ENCODE data around the gene AUTS2.

The AUTS2 gene

DNA sequence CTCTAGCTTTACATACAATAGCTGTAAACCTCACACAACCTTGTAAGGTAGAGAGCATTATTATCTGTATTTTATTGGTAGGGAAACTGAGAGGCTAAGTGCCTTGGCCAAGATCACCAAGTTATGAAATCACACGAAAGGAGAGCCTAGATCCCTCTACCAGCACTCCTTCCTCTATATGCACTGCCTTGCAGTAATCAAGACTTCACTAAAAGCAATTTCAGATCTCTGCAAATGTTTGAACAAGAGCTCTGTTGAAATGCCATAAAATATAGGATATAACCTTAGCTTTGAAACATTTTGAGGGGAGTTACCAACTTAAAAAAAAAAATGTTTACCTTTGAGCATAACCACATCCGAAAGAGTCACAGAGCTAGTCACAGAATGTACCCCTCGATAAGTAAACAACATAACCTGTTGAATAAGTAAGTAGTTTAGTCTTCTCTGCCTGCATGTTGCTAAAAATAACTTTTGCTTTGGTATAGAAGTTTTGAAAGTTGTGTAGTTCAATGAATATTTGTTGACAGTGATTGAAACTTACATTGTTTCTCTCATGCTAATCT is 709.4 kb downstream of the AUTS2 start:
- no peak for DNase-seq (ENCODE audit: low spot score)

DNA sequence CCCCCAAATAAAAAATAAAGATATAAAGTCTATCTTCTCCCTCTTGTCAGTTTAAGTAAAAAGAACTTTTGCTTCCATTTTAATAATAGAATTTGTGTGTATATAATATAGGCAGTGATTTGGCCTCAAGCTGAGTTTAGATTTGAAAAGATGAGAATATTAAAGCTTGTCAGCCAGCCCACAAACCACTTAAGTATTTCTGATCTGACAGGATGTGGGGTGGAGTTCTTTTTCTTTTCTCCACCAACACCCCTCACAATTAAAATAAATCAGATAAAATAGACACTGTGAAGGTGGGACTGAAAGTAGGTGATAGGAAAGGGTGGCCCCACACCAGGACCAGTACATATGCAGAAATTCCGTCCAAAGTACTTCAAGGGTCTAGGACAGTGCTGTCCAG is 714.1 kb downstream of the AUTS2 start:
- DNase-seq (ENCODE audit: low spot score): no peak

DNA sequence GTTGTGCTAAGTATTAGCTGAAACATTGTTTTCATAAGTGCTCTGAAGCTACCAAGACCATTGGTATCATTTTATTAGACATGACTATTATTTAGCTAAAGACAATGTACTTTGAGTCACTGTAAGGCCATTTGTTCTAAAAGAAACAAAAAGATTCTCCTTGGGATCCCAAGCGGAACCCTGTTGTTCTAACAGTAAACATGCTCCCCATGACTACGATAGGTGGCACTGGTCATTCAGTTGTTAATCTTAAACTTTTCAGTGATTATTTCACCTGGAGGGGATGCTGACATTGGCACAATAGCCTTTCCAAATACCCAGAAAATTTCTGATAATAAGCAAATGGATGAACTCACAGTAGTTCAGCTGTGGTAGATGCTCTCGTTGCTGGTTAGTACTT is 715.0 kb downstream of the AUTS2 start:
- no peak for DNase-seq (ENCODE audit: low spot score)

DNA sequence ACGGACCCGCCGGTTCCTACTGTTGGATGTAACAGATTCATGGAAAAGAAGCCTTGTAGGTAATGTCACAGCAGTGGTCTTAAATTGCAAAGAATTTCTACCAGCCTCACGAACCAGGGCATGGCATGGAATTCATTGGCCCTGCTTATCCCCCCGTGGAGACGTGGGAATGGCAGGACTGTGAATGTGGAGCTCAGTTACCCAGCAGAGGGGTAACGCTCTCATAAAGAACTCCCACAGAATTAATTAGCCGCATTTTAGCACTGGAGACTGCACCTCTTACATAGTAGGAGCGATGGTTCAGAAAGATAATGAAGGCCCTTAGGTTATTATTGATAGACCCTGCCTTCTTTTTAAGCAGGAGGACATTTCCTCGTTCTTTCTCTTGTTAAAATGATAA is 715.4 kb downstream of the AUTS2 start:
- no peak for DNase-seq (ENCODE audit: low spot score)

DNA sequence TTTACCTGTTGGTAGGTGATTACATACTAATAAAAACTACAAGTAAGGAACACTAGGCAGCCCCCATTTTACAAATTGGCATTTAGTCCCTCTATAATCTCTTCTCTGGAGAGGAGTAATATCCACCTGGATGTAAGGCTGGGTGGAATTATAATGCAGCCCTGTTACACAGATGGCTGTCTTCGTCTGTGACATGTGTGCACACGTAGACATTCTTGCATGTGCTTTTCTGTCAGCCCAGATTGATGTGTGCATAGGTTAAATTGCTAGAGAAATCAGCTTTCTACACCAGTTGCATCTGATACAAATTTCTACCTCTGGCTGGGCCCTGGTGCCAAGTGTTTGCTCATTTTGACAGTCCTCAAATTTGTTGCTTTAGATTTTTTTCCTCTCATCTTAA is 715.9 kb downstream of the AUTS2 start:
- DNase-seq (ENCODE audit: low spot score): no peak

DNA sequence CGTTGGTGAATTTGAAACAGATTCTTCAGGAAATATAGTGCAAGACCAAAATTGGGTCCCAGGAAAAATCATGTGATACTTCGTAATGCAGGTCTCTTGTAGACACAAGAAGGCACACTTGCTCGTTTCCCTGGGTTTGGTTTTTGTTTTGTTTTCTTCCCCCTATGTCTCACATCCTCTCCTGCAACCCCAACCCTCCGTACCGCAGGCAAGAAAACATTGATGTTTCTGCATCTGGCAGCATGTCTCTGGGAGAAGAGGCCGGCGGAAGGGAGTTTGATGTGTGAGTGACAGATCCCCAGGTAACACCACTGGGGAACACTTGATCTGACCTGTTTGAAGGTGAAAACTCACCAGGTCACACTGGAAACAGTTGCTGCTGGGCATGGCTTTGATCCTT is 718.5 kb downstream of the AUTS2 start:
- no peak for DNase-seq (ENCODE audit: low spot score)

DNA sequence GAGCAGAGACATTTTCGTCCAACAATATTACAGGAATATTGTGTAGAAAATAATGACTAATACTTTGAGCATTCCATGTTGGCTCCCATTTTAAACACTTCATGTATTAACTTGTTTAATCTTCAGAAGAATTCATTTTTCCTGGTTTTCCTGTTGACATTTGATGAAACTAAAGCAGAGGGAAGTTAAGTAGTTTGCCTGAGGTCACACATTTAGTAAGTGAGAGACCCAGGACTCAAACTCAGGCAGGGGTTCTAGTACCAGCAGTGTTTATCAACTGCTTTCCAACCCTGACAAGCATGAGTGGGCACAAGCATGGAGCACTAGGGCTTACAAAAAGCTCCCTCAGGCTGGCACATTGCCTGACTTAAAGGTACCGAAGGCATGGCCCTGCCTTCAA is 719.1 kb downstream of the AUTS2 start:
- DNase-seq (ENCODE audit: low spot score): no peak

DNA sequence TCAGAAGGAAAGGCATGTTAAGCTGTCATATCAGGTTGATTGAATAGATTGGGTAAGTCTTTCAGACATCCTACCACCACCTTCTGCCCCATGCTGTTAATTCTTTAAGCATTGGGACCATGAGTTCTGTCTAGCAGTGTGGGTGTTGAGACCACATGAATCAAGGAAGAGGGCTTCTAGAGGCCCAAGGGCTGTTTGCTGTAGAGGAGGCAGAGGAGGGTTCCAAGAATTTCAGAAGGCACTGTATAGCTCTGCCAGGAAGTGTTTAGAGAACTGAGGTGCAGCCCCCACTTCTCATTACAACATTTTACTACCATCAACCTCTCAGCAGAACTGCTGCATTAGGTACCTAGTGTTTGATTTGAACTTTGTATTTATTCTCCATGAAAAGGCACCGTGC is 720.2 kb downstream of the AUTS2 start:
- no peak for DNase-seq (ENCODE audit: low spot score)

DNA sequence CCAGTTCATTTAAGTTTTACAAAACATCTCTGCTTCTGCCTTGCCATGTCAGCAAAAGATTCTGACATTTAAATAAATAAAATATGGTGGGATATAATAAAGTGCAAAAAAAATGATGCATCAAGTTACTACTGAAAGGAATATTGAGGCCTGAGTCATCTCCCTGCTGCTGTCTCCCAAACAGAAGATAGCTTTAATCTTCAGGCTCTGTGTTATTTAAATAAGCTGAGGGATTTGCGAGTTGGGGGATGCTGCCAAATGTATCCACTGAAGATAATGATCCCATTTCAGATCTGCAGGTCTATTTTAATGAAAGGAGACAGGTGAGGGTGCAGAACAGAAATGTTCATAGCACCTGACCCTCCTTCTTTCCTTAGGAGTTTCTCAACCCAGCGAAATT is 720.8 kb downstream of the AUTS2 start:
- peak; percentile 64 for DNase-seq (ENCODE audit: low spot score)

DNA sequence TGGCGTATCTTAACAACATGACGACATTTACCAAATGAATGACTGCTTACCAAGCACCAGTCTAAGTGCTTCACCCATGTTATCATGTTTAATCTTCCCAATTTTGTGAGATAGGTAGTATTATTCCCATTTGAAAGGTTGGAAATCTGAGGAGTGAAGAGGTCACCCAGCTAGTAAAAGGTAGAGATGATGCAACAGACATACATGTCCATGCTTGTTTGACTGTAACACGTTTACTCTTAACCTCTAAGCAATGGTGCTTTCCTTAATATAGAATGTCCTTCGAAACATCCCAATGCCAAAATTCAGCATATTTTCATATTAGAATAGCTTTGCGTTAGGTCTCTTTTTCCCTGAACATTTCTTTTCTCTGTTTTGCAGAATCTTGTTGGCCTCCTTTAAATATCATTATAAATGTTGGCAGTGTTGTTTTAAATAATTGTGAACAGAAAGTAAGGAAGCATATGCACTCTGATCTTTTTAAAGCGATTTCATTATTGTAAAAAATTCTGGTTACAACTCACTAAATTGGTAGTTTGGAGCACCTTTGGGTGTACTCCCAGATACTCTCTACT is 722.8 kb downstream of the AUTS2 start:
- no peak for DNase-seq (ENCODE audit: low spot score)

DNA sequence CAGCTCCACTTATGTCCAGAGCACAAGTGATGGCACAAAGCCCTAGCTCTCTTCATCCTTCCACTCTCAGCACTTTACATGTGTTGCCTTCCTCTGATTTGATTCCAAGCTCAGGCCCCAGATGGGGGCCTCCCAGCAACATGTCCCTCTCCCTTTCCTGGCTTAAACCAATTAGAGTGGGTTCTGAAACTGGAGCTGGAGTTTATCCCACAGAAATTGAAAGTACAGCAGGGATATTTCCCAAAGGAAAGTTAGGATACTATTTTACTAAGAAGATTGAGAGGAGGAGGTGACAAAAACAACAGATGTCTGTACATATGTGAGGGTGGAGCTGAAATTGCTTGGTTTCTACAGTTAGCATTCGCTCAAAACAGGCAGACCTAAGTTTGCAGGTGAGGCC is 724.6 kb downstream of the AUTS2 start:
- peak; percentile 79 for DNase-seq (ENCODE audit: low spot score)

DNA sequence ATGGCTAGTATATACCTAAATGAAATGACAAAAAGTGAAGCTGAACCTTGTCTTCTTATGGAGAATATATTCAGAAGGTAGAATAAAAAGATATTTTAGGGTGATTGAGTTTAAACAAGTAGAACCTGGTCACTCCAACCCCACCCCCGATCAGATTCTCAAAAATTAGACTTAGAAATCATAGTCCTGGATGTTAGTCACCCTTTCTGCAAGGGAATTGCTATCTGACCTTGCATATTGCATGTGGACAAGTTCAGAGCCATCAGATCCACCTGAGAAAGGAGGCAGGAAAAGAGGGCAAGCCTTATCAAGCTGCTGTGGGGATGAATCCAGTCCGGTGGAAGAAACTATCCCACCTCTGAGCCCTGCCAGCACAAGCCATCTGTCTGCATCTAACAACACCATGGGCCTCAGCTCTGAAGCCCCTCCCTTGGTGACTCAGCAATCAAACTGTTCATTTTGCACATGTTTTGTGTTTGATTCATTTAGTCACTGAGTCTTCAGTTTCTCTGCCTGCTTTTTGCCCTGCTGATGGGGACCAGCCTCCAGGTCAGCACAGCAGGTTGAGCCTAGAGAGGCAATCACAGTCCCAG is 727.3 kb downstream of the AUTS2 start:
- DNase-seq (ENCODE audit: low spot score): peak; percentile 79

DNA sequence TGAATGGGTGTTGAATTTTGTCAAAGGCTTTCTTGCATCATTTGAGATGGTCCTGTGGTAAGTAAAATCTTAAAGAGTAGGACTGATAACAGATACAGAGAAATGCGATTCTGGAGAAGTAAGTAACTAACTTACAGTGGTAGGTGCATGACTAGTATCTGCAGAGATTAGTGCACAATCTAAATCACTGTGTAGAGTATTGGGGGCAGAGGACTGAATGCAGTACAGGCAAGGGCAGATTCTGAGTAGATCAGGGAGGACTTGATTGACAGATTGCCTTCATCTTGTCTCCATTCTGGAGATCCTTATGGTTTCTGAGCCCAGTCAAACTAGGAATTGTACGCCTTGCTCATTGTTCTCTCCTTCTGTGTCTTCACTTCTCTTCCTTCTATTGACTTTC is 736.0 kb downstream of the AUTS2 start:
- no peak for DNase-seq (ENCODE audit: low spot score)

DNA sequence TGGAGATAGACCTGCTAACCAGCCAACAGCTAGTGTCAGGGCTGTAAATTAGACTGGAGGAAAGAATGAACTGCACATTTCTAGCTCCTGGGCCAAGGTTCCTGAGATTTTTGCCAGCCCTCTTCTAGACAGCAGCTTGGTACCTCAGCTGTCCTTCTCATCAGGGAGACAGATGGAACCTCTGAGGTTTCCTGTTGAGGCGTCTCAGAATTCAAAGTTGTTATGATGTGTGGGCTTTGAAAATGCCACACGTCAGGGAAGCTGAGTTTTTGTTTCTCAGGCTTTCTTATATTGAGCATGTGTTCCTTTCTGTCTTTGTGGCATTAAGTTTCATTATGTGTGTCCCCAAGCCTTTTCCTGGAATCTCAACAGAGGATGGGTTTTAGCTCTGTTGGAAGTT is 736.6 kb downstream of the AUTS2 start:
- no peak for DNase-seq (ENCODE audit: low spot score)

DNA sequence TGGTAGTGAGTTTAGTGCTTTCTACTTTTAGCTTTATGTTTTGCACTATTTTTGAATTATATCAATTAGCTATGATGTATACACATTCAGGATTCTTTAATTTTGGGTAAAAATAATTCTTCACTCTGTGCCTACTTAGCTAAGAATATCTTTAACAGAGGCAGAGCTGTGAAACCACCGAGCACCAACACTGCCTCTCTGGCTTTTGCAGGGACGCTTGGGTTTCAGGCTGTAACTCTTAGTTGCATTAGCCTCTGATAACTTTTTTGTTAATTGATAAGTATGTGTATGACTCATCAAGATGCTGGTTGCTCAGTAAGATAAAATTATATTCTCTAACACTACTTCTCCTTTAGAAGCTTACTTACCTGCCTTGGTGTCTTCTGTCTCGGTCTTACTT is 738.3 kb downstream of the AUTS2 start:
- no peak for DNase-seq (ENCODE audit: low spot score)

DNA sequence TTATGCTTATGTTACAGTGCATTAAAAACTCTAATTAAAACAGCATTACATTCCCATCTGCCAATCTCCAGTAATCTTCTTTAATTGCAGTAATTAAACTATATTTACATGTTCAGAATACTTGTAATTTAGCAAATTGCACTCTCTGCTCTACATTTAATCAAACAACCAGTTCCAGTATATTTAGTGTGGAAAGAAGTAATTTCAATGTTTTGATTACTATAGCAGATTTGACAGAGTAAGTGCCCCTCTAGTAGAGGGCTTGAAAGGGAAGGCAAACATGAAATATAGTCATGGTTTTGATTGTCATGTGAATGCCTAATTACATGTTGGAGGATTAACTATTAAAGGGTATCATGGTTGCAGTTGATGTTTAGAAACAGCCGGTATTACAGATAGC is 739.7 kb downstream of the AUTS2 start:
- DNase-seq (ENCODE audit: low spot score): no peak

DNA sequence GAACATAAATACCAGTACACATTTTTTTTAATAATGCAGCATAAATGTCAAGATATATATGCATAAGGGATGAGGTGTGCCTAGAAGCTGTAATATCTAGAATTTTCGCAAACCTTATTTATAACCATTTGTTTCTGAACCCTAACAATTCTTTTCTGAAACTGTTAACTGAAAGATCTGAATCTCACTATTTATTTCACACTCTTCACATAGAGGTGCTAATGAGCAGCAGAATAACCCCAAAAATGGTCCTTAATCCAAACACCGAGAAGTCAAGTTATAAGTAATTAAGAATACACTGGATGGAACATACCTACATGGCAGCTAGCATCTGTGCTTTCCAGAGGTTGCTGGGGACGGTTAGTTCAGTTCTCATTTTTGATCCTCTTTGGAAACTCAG is 742.0 kb downstream of the AUTS2 start:
- no peak for DNase-seq (ENCODE audit: low spot score)

DNA sequence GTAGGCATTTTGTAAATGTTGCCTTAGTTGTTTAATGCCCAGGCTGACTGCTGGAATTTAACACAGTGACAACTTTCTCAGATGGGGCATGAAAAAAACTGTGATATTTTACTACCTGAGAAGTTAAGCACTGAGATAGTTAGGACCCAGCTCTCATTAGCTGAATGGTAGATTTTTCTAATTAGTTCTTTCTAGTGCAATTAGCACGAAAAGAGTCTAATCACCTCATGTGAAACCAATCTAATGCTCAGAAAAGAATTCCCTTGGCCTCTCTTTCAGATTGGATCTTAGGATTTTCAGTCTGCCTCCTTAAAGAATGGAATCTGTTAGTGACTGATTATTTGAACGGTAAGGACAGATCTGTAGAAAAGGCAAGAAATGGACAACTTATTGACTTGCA is 743.2 kb downstream of the AUTS2 start:
- DNase-seq (ENCODE audit: low spot score): no peak

DNA sequence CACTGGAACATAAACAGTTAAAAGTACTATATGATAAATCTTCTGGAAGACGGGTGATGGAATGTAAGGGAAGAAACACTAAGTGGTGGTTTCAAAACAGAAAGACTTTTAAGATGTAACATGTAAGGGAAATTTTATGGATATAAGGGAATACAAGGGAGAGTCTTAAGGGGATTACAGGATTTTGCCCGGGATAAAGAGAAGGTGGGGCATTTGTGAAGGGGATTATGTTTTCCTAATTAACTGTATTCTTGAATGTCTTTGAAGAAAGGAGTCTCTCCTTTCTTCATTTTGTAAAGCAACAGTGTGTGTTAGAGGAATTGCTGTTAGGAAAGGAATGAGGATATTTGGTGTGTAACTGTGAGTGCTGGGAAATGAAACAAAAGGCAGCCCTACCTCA is 745.2 kb downstream of the AUTS2 start:
- peak; percentile 46 for DNase-seq (ENCODE audit: low spot score)

DNA sequence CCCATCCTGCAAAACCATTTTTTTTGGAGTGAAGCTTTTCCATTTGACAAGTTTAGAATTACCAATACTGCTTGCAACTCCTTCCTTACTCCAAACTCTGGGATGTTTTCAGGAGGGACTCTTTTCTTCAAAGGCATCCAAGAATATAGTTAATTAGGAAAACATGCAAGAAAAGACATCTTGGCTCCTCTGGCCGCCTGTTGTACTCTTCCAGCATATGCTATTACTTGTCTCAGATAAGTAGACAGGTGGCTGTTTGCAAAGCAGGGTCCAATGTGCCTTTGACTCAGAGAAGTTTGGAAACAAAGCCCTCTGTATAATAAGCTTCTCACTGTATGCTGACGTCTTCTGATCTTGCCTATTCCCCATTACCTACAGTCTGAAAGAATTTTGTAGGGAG is 746.5 kb downstream of the AUTS2 start:
- DNase-seq (ENCODE audit: low spot score): no peak

DNA sequence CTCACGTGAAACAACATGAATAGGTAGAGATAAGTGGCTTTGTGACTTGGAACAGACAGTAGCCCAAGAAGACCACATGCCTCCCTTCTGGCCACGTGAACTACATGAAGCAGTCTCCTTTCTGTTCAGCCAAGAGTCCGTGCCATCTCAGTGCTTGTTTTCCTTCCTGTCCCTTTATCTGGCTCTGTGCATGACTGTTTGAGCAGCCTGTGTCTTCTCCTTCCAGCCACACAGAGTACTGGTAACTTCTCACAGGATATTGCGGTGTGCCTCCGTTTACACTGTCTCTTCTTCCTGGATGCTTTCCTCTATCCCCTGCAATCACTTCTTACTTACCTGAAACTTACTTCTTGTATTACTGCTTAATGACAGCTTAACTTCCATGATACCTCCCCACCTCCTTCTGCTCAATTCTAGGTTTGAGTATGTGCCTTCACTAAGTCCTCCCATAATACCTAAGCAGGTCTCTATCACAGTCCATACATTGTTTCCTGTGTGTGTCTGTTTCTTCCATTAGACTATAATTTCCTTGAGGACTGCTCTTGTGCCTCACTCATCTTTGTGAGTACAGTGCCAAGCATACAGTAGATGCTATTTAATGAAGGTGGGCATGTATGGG is 748.7 kb downstream of the AUTS2 start:
- no peak for DNase-seq (ENCODE audit: low spot score)

DNA sequence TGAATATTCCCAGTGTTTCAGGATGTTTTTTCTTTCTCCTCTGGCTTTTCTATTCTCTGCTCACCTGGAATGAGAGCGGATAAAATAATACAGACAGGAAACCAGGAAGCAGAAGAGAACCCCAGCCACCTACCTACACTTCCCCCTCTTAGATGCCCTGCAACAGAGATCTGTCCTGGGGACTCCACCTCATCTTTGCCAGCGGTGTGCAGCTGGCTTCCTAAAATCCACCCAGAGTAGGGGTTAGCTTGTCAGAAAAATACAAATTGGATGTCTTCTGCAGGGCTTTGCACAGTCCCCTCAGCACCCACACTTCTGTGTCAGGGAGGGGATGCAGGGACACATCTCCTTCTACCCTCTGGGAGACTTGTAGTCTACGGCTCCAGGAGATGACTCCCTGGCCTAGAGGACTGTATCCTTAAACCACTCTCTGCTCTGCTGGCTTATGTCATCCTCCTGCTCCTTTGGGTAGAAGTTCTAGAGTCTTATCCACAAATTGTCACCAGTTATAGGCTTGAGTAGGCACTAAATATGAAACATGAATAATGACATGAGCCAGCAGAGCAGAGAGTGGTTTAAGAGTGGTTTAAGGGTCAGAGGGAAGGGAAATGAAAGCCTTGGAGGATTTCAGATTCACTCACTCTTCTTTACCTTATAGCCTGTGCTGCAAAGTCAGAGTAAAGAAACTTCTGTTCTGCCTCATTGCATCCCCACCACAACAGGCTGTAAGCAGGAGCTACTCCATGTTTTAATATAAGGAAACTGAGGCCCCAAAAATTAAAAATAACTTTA is 749.4 kb downstream of the AUTS2 start:
- DNase-seq (ENCODE audit: low spot score): no peak

DNA sequence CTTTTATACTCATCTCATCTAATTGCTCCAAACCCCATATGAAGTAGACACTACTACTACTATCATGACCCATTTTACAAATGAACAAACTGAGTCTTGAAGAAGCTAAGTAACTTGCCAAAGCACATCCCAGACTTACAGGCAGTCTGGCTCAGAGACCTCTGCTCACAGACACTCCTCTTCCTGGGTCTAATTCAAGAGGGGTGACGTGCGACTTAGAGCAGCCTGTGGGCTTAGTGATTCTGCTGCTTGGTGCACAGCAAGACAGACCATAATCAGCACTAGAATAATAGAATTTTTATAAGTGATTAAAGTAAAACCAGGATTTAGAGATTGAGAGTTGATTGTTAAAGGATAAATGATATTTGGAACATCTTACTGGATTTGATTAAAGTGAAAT is 750.8 kb downstream of the AUTS2 start:
- peak; percentile 52 for DNase-seq (ENCODE audit: low spot score)

All from D341Med (cell line).